Measurements from ENCODE around the gene PRSS37.

Gene PRSS37

GRCh38 chr7:141820067-141820466, 21.2 kb downstream of the PRSS37 start:
- TF ChIP-seq CTCF (IDR thresholded peaks at IDR 0.05; ENCODE audit: low read depth, low read length, missing control alignments): no peak
- in situ Hi-C loops (cut with HindIII; ENCODE audit: low sequenced_read_pairs): no loop called here

GRCh38 chr7:141792526-141792925, 48.8 kb downstream of the PRSS37 start:
- no peak for TF ChIP-seq CTCF (IDR thresholded peaks at IDR 0.05; ENCODE audit: low read depth, low read length, missing control alignments)
- no peak overlapping the region for H3K4me3 ChIP-seq (ENCODE audit: low read depth, low read length)
- in situ Hi-C loops (cut with HindIII; ENCODE audit: low sequenced_read_pairs): no loop called here
- DNase-seq (ENCODE audit: low read depth): no peak

More at GRCh38 chr7:141820067-141820466, 21.2 kb downstream of the PRSS37 start:
- H3K4me3 ChIP-seq (ENCODE audit: low read depth, low read length): no peak overlapping the region
- no peak for DNase-seq (ENCODE audit: low read depth)

GRCh38 chr7:141789917-141790316, 51.4 kb downstream of the PRSS37 start, which contains the start of gene TAS2R5:
TSS of gene TAS2R5 (plus strand) at chr7:141790217. CDS start at chr7:141790362, 145 bp downstream.
- no peak for DNase-seq (ENCODE audit: low read depth)
- in situ Hi-C loops (cut with HindIII; ENCODE audit: low sequenced_read_pairs): no loop called here
- H3K4me3 ChIP-seq (ENCODE audit: low read depth, low read length): no peak within 1 kb of the TSS
- TF ChIP-seq CTCF (IDR thresholded peaks at IDR 0.05; ENCODE audit: low read depth, low read length, missing control alignments): no peak

GRCh38 chr7:141788296-141788695, 53.0 kb downstream of the PRSS37 start:
- no peak overlapping the region for H3K4me3 ChIP-seq (ENCODE audit: low read depth, low read length)
- in situ Hi-C loops (cut with HindIII; ENCODE audit: low sequenced_read_pairs): no loop called here
- DNase-seq (ENCODE audit: low read depth): no peak
- TF ChIP-seq CTCF (IDR thresholded peaks at IDR 0.05; ENCODE audit: low read depth, low read length, missing control alignments): no peak

Measured in astrocyte of the cerebellum (primary cell).